ENCODE results near the gene IDH1. TPM values are rescaled to one million over a fixed set of nuclear protein-coding genes. Genes with fewer than 3 reads are reported as not detected.
A peak's percentile ranks its signal among the peaks of the same experiment; 100 is the strongest.

Gene IDH1
- total RNA-seq: 65.2 TPM

- Histone ChIP-seq H3K9ac (ENCODE audit: low read depth in 1 of 3, low read length in 3 of 3) (peak within 1 kb of the TSS; percentile 74 to 86 (median 84)), H3K4me1 (ENCODE audit: control insufficient read depth in 3 of 3, insufficient read depth in 3 of 3, low read length in 3 of 3) (peaks cover 13 to 21% (median 16%) of the 10 kb centered on the region in 3 donors), H3K9me3 (ENCODE audit: control insufficient read depth in 3 of 3, low read length in 3 of 3) (no peaks in the 10 kb centered on the region), H3K4me3 (ENCODE audit: low read length in 3 of 3) (peak within 1 kb of the TSS; percentile 94 to 100 (median 97)), H3K36me3 (ENCODE audit: control insufficient read depth in 3 of 3, insufficient read depth in 3 of 3, low read length in 3 of 3) (peaks cover 6 to 16% (median 16%) of the 10 kb centered on the region in 3 donors), H3K27me3 (ENCODE audit: control insufficient read depth in 3 of 3, insufficient read depth in 3 of 3, low read length in 3 of 3) (no peaks in the 10 kb centered on the region), H3K27ac (ENCODE audit: low read depth, low read length) (peak within 1 kb of the TSS; percentile 61)
Observed at GRCh38 chr2:208254871-208255556, at the start of gene IDH1. Gene IDH1 (minus strand): TSS chr2:208255071. CDS start chr2:208251551, 3,520 bp downstream.

- Histone ChIP-seq H3K36me3 (ENCODE audit: control insufficient read depth in 3 of 3, insufficient read depth in 3 of 3, low read length in 3 of 3) (peaks cover 20 to 43% (median 35%) of the 10 kb centered on the region in 3 donors), H3K9me3 (ENCODE audit: control insufficient read depth in 3 of 3, low read length in 3 of 3) (no peaks in the 10 kb centered on the region), H3K4me3 (ENCODE audit: low read length in 3 of 3) (no peak overlapping the region), H3K4me1 (ENCODE audit: control insufficient read depth in 3 of 3, insufficient read depth in 3 of 3, low read length in 3 of 3) (no peaks in the 10 kb centered on the region), H3K27ac (ENCODE audit: low read depth, low read length) (no peak overlapping the region), H3K9ac (ENCODE audit: low read depth in 1 of 3, low read length in 3 of 3) (no peak overlapping the region), H3K27me3 (ENCODE audit: control insufficient read depth in 3 of 3, insufficient read depth in 3 of 3, low read length in 3 of 3) (no peaks in the 10 kb centered on the region)
Observed at GRCh38 chr2:208304157-208304556, 49.3 kb upstream of the IDH1 start.

GRCh38 chr2:208300847-208301618, 46.2 kb upstream of the IDH1 start:
- Histone ChIP-seq H3K9ac (ENCODE audit: low read depth in 1 of 3, low read length in 3 of 3) (no peak overlapping the region), H3K27me3 (ENCODE audit: control insufficient read depth in 3 of 3, insufficient read depth in 3 of 3, low read length in 3 of 3) (no peaks in the 10 kb centered on the region), H3K27ac (ENCODE audit: low read depth, low read length) (no peak overlapping the region), H3K9me3 (ENCODE audit: control insufficient read depth in 3 of 3, low read length in 3 of 3) (no peaks in the 10 kb centered on the region), H3K4me3 (ENCODE audit: low read length in 3 of 3) (no peak overlapping the region), H3K36me3 (ENCODE audit: control insufficient read depth in 3 of 3, insufficient read depth in 3 of 3, low read length in 3 of 3) (peaks cover 26 to 45% (median 40%) of the 10 kb centered on the region in 3 donors), H3K4me1 (ENCODE audit: control insufficient read depth in 3 of 3, insufficient read depth in 3 of 3, low read length in 3 of 3) (no peaks in the 10 kb centered on the region)

GRCh38 chr2:208297961-208298360, 43.1 kb upstream of the IDH1 start:
- no peak overlapping the region for H3K9ac ChIP-seq (ENCODE audit: low read depth in 1 of 3, low read length in 3 of 3)
- H3K27me3 ChIP-seq (ENCODE audit: control insufficient read depth in 3 of 3, insufficient read depth in 3 of 3, low read length in 3 of 3): no peaks in the 10 kb centered on the region
- peaks cover 12 to 35% (median 23%) of the 10 kb centered on the region in 3 donors for H3K36me3 ChIP-seq (ENCODE audit: control insufficient read depth in 3 of 3, insufficient read depth in 3 of 3, low read length in 3 of 3)
- H3K9me3 ChIP-seq (ENCODE audit: control insufficient read depth in 3 of 3, low read length in 3 of 3): no peaks in the 10 kb centered on the region
- no peaks in the 10 kb centered on the region for H3K4me1 ChIP-seq (ENCODE audit: control insufficient read depth in 3 of 3, insufficient read depth in 3 of 3, low read length in 3 of 3)
- no peak overlapping the region for H3K4me3 ChIP-seq (ENCODE audit: low read length in 3 of 3)
- H3K27ac ChIP-seq (ENCODE audit: low read depth, low read length): no peak overlapping the region

- Histone ChIP-seq H3K9me3 (ENCODE audit: control insufficient read depth in 3 of 3, low read length in 3 of 3) (no peaks in the 10 kb centered on the region), H3K9ac (ENCODE audit: low read depth in 1 of 3, low read length in 3 of 3) (no peak overlapping the region), H3K27ac (ENCODE audit: low read depth, low read length) (no peak overlapping the region), H3K27me3 (ENCODE audit: control insufficient read depth in 3 of 3, insufficient read depth in 3 of 3, low read length in 3 of 3) (no peaks in the 10 kb centered on the region), H3K4me3 (ENCODE audit: low read length in 3 of 3) (no peak overlapping the region), H3K36me3 (ENCODE audit: control insufficient read depth in 3 of 3, insufficient read depth in 3 of 3, low read length in 3 of 3) (peaks cover 7 to 29% (median 16%) of the 10 kb centered on the region in 3 donors), H3K4me1 (ENCODE audit: control insufficient read depth in 3 of 3, insufficient read depth in 3 of 3, low read length in 3 of 3) (no peaks in the 10 kb centered on the region)
Observed at GRCh38 chr2:208296610-208297009, 41.7 kb upstream of the IDH1 start.

- H3K36me3 ChIP-seq (ENCODE audit: control insufficient read depth in 3 of 3, insufficient read depth in 3 of 3, low read length in 3 of 3): peaks cover 6 to 23% (median 15%) of the 10 kb centered on the region in 3 donors
- H3K9me3 ChIP-seq (ENCODE audit: control insufficient read depth in 3 of 3, low read length in 3 of 3): no peaks in the 10 kb centered on the region
- H3K4me3 ChIP-seq (ENCODE audit: low read length in 3 of 3): no peak overlapping the region
- H3K4me1 ChIP-seq (ENCODE audit: control insufficient read depth in 3 of 3, insufficient read depth in 3 of 3, low read length in 3 of 3): no peaks in the 10 kb centered on the region
- H3K27ac ChIP-seq (ENCODE audit: low read depth, low read length): no peak overlapping the region
- no peak overlapping the region for H3K9ac ChIP-seq (ENCODE audit: low read depth in 1 of 3, low read length in 3 of 3)
- no peaks in the 10 kb centered on the region for H3K27me3 ChIP-seq (ENCODE audit: control insufficient read depth in 3 of 3, insufficient read depth in 3 of 3, low read length in 3 of 3)
Observed at GRCh38 chr2:208295834-208296233, 41.0 kb upstream of the IDH1 start.

GRCh38 chr2:208294482-208295024, 39.7 kb upstream of the IDH1 start:
- Histone ChIP-seq H3K9ac (ENCODE audit: low read depth in 1 of 3, low read length in 3 of 3) (no peak overlapping the region), H3K4me3 (ENCODE audit: low read length in 3 of 3) (no peak overlapping the region), H3K27ac (ENCODE audit: low read depth, low read length) (no peak overlapping the region), H3K4me1 (ENCODE audit: control insufficient read depth in 3 of 3, insufficient read depth in 3 of 3, low read length in 3 of 3) (no peaks in the 10 kb centered on the region), H3K36me3 (ENCODE audit: control insufficient read depth in 3 of 3, insufficient read depth in 3 of 3, low read length in 3 of 3) (peaks cover 12 to 28% (median 22%) of the 10 kb centered on the region in 3 donors), H3K27me3 (ENCODE audit: control insufficient read depth in 3 of 3, insufficient read depth in 3 of 3, low read length in 3 of 3) (no peaks in the 10 kb centered on the region), H3K9me3 (ENCODE audit: control insufficient read depth in 3 of 3, low read length in 3 of 3) (no peaks in the 10 kb centered on the region)

- Histone ChIP-seq H3K4me3 (ENCODE audit: low read length in 3 of 3) (peak overlapping the region in 1 of 3 donors; percentile 9), H3K27ac (ENCODE audit: low read depth, low read length) (peak overlapping the region; percentile 14), H3K9ac (ENCODE audit: low read depth in 1 of 3, low read length in 3 of 3) (peak overlapping the region in 1 of 3 donors; percentile 24), H3K27me3 (ENCODE audit: control insufficient read depth in 3 of 3, insufficient read depth in 3 of 3, low read length in 3 of 3) (no peaks in the 10 kb centered on the region), H3K36me3 (ENCODE audit: control insufficient read depth in 3 of 3, insufficient read depth in 3 of 3, low read length in 3 of 3) (peaks cover 13 to 45% (median 34%) of the 10 kb centered on the region in 3 donors), H3K9me3 (ENCODE audit: control insufficient read depth in 3 of 3, low read length in 3 of 3) (no peaks in the 10 kb centered on the region), H3K4me1 (ENCODE audit: control insufficient read depth in 3 of 3, insufficient read depth in 3 of 3, low read length in 3 of 3) (peaks cover 0 to 4% (median 2%) of the 10 kb centered on the region in 3 donors)
Observed at GRCh38 chr2:208285853-208286252, 31.0 kb upstream of the IDH1 start.

- H3K9ac ChIP-seq (ENCODE audit: low read depth in 1 of 3, low read length in 3 of 3): no peak overlapping the region
- no peak overlapping the region for H3K27ac ChIP-seq (ENCODE audit: low read depth, low read length)
- H3K36me3 ChIP-seq (ENCODE audit: control insufficient read depth in 3 of 3, insufficient read depth in 3 of 3, low read length in 3 of 3): peaks cover 11 to 52% (median 43%) of the 10 kb centered on the region in 3 donors
Observed at GRCh38 chr2:208280933-208281332, 26.1 kb upstream of the IDH1 start.

GRCh38 chr2:208280234-208280633, 25.4 kb upstream of the IDH1 start:
- Histone ChIP-seq H3K36me3 (ENCODE audit: control insufficient read depth in 3 of 3, insufficient read depth in 3 of 3, low read length in 3 of 3) (peaks cover 11 to 56% (median 43%) of the 10 kb centered on the region in 3 donors), H3K4me3 (ENCODE audit: low read length in 3 of 3) (no peak overlapping the region), H3K27ac (ENCODE audit: low read depth, low read length) (no peak overlapping the region), H3K4me1 (ENCODE audit: control insufficient read depth in 3 of 3, insufficient read depth in 3 of 3, low read length in 3 of 3) (no peaks in the 10 kb centered on the region), H3K9ac (ENCODE audit: low read depth in 1 of 3, low read length in 3 of 3) (no peak overlapping the region), H3K9me3 (ENCODE audit: control insufficient read depth in 3 of 3, low read length in 3 of 3) (no peaks in the 10 kb centered on the region), H3K27me3 (ENCODE audit: control insufficient read depth in 3 of 3, insufficient read depth in 3 of 3, low read length in 3 of 3) (no peaks in the 10 kb centered on the region)

More at GRCh38 chr2:208280933-208281332, 26.1 kb upstream of the IDH1 start:
- H3K27me3 ChIP-seq (ENCODE audit: control insufficient read depth in 3 of 3, insufficient read depth in 3 of 3, low read length in 3 of 3): no peaks in the 10 kb centered on the region
- H3K9me3 ChIP-seq (ENCODE audit: control insufficient read depth in 3 of 3, low read length in 3 of 3): no peaks in the 10 kb centered on the region
- peaks cover 0 to 2% (median 2%) of the 10 kb centered on the region in 3 donors for H3K4me1 ChIP-seq (ENCODE audit: control insufficient read depth in 3 of 3, insufficient read depth in 3 of 3, low read length in 3 of 3)
- H3K4me3 ChIP-seq (ENCODE audit: low read length in 3 of 3): no peak overlapping the region
